Sigmoid colon (tissue), 7 donors: ENCODE results near the gene AMBP. TPM values are rescaled to one million over a fixed set of nuclear protein-coding genes. Genes with fewer than 3 reads are reported as not detected.
"Not testable (repeated sequence)": the region's sequence is repeated elsewhere in the genome, so short reads cannot be mapped to it uniquely, and the experiment has no call there.

Experiments used
- DNase-seq: peaks from one replicate; pipeline ENCODE4 v3.0.0-alpha.2; 2019
- H3K27ac ChIP-seq, 4 donors: fragments of 200-600 bp; sonication (generic); one replicate each; pipeline ENCODE4 v1.5.1; 2016 to 2019; ENCODE audit warnings: mild to moderate bottlenecking in 1 of 4
- H3K27me3 ChIP-seq, 3 donors: fragments of 200-600 bp; sonication (generic); one replicate each; pipeline ENCODE4 v1.5.1; 2019; ENCODE audit warnings: mild to moderate bottlenecking in 1 of 3
- H3K36me3 ChIP-seq, 4 donors: fragments of 200-600 bp; sonication (generic); one replicate each; pipeline ENCODE4 v1.5.1; 2016 to 2019
- H3K4me1 ChIP-seq, 4 donors: fragments of 200-600 bp; sonication (generic); one replicate each; pipeline ENCODE4 v1.5.1; 2017 to 2019
- H3K4me3 ChIP-seq, 4 donors: fragments of 200-600 bp; sonication (generic); one replicate each; pipeline ENCODE4 v1.5.1; 2017 to 2019; ENCODE audit warnings: mild to moderate bottlenecking in 2 of 4, moderate library complexity in 1 of 4
- H3K9me3 ChIP-seq, 4 donors: fragments of 200-600 bp in 3 of 4; sonication (generic) in 3 of 4; one replicate each; pipeline versions ENCODE4 v1.5.1 to v1.6.1; 2013 to 2019
- EP300 ChIP-seq, 4 donors: sonication (generic); formaldehyde crosslinking; IDR thresholded peaks; one replicate each; pipeline ENCODE4 v1.6.1; 2017; ENCODE audit warnings: antibody characterized with exemption in 4 of 4
- POLR2A ChIP-seq, 2 donors: fragments of 450-650 bp; IDR thresholded peaks; one replicate each; pipeline ENCODE4 v1.6.1; 2016; ENCODE audit warnings: antibody characterized with exemption in 2 of 2, mild to moderate bottlenecking in 2 of 2, moderate library complexity in 2 of 2
- POLR2AphosphoS5 ChIP-seq, 4 donors: sonication (generic); formaldehyde crosslinking; IDR thresholded peaks; one replicate each; pipeline ENCODE4 v1.6.1; 2017; ENCODE audit warnings: antibody characterized with exemption in 4 of 4
- WGBS, 2 donors: extraction: QIAGEN DNeasy Blood & Tissue Kit; methylation state at CpG; one replicate each; pipeline ENCODE4 v1.1.7; 2013; 5-methylcytosine and 5-hydroxymethylcytosine counted together
- intact Hi-C: fragments of 100-400 bp; cut with DNase I; formaldehyde crosslinking; loops from one replicate; pipeline ENCODE4 v1.15.1; 2023
- polyA plus RNA-seq, 3 donors: library from polyadenylated mRNA; stranded (reverse); fragments of 200-250 nt; gene quantifications; one replicate each; pipeline ENCODE4 v1.2.3, GENCODE V29; 2013
- total RNA-seq, 4 donors: library from RNA; depleted of rRNA; stranded (reverse); fragments of >200 nt; gene quantifications; one replicate each; pipeline ENCODE4 v1.1.0, GENCODE V29; 2016
- TF ChIP-seq, protein P1 (sequence below), 4 experiments: fragments of 450-650 bp in 3 of 4; fragments of 200-600 bp in 1 of 4; IDR thresholded peaks; one replicate each; pipeline ENCODE4 v1.5.1; 2016 to 2019; ENCODE audit warnings: antibody characterized with exemption in 4 of 4, mild to moderate bottlenecking in 3 of 4, moderate library complexity in 2 of 4
- donor health status: healthy with polysubstance abuse.
- donor health status: Bipolar disorder and iron deficiency.
- donor health status: healthy.

Gene AMBP
- total and polyA plus RNA-seq, 7 donors = 0.66 TPM; not detected in 6

DNA sequence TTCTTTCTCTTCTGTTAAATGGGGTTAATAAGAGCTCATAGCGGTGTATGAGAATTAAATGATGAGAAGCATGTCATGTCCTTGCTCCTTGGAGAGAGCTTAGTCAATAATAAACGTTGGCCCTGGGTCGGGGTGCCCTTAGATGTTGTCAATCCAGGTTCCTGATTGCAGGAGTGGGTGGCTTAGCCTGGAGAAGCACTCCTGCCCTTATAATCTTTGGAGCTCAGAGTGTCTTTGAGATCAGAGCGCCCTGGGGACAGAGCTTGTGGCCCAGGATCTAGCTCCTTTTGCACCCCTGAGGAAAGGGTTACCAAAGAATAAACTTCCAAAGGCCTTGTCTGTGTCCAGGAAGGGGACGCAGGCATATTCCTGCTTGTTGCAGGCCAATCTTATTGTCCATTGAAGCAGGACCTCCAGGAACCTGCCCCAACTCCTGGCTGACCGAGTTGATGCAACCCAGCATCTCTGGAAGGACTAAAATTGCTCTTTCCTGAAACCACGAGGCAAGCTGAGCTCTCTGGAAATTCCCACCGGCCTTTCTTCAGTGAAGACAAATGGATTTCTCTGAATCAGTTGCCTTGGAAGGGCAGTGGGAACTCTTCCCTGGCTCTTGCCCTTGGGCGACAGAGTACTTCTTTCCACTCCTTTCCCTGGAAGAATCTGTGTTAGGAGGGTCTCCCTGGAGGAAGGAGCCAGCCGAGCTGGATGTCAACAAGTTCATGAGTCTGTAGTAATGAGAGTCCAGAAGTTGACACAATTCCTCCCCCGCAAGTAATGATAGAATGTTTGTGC is 6.4 kb upstream of the AMBP start:
- 81 to 84% methylated on average over 11 of the region's 11 CpGs for WGBS, 2 donors
- Histone ChIP-seq H3K36me3 (no peaks in the 10 kb centered on the region), H3K4me1 (no peaks in the 10 kb centered on the region), H3K4me3 (no peak overlapping the region), H3K9me3 (no peaks in the 10 kb centered on the region), H3K27ac (no peak overlapping the region), H3K27me3 (no peaks in the 10 kb centered on the region)
- intact Hi-C loops = no loop called here
- TF ChIP-seq, protein P1, sequence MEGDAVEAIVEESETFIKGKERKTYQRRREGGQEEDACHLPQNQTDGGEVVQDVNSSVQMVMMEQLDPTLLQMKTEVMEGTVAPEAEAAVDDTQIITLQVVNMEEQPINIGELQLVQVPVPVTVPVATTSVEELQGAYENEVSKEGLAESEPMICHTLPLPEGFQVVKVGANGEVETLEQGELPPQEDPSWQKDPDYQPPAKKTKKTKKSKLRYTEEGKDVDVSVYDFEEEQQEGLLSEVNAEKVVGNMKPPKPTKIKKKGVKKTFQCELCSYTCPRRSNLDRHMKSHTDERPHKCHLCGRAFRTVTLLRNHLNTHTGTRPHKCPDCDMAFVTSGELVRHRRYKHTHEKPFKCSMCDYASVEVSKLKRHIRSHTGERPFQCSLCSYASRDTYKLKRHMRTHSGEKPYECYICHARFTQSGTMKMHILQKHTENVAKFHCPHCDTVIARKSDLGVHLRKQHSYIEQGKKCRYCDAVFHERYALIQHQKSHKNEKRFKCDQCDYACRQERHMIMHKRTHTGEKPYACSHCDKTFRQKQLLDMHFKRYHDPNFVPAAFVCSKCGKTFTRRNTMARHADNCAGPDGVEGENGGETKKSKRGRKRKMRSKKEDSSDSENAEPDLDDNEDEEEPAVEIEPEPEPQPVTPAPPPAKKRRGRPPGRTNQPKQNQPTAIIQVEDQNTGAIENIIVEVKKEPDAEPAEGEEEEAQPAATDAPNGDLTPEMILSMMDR (IDR thresholded peaks at IDR 0.05) = no peak
- TF ChIP-seq POLR2A (IDR thresholded peaks at IDR 0.05) (no peak), POLR2AphosphoS5 (IDR thresholded peaks at IDR 0.05) (no peak), EP300 (IDR thresholded peaks at IDR 0.05) (no peak)
- peak; percentile 35 for DNase-seq

DNA sequence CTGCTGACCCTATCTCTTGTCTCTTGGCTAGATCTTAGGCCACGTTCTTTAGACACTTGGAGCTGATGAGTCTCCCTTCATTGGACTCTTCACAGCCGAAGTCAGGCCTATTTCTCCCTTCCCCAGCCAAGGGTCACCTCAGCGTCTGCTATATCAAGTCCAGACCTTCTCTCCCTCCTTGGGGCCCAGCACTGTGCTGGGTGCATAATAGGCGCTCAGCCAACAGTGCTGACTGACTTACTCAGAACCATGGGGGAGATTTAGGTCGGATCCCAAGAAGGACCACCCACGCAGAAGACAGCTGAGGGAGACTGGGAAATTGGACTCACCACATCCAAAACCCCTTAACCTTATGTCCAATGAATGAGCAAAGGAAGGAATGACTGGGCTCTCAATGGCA is 5.6 kb upstream of the AMBP start:
- no peak overlapping the region for H3K4me3 ChIP-seq
- H3K9me3 ChIP-seq = no peaks in the 10 kb centered on the region
- H3K4me1 ChIP-seq = no peaks in the 10 kb centered on the region
- H3K27ac ChIP-seq = no peak overlapping the region
- no peaks in the 10 kb centered on the region for H3K36me3 ChIP-seq
- intact Hi-C loops = loop anchor here (2.0 kb wide), 1 partner anchor 221 kb away; no protein-coding TSS in a partner anchor
- peak; percentile 61 for DNase-seq
- WGBS, 2 donors = 90 to 92% methylated on average over 6 of the region's 6 CpGs
- TF ChIP-seq, protein P1 (IDR thresholded peaks at IDR 0.05) = no peak
- TF ChIP-seq POLR2A (IDR thresholded peaks at IDR 0.05) = no peak
- TF ChIP-seq POLR2AphosphoS5 (IDR thresholded peaks at IDR 0.05) = no peak
- no peak for TF ChIP-seq EP300 (IDR thresholded peaks at IDR 0.05)
- H3K27me3 ChIP-seq = no peaks in the 10 kb centered on the region

DNA sequence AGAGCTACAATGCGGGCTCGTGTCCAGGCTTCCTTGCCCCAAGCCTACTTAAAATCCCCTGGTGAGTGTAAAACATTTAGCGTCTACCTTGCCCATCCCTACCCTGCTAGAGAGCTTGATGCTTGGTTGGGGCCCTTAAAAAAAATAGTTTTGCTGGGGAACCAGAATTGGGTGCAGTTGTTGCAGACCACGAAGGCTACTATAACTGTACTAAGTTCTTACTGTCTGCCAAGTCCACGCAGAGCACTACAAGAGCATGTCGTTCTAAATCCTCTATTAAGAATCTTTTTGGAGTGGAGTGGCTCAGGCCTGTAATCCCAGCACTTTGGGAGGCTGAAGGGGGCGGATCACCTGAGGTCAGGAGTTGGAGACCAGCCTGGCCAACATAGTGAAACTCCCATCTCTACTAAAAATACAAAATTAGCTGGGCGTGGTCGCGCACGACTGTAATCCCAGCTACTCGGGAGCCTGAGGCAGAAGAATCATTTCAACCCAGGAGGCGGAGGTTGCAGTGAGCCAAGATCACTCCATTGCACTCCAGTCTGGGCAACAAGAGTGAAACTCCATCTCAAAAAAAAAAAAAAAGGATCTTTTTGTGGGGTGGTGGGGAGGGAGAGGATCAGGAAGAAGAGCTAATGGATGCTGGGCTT is 4.8 kb upstream of the AMBP start:
- intact Hi-C loops = loop anchor here (1.0 to 2.0 kb wide), 2 partner anchors 207 to 222 kb away; no protein-coding TSS in a partner anchor
- H3K9me3 ChIP-seq, H3K27me3 ChIP-seq, H3K27ac ChIP-seq, H3K36me3 ChIP-seq, H3K4me3 ChIP-seq, DNase-seq, H3K4me1 ChIP-seq: not testable (repeated sequence)
- TF ChIP-seq, protein P1 (IDR thresholded peaks at IDR 0.05) = peak in 1 of 4 experiments; percentile 21
- 28 to 54% methylated on average over 13 of the region's 13 CpGs for WGBS, 2 donors

DNA sequence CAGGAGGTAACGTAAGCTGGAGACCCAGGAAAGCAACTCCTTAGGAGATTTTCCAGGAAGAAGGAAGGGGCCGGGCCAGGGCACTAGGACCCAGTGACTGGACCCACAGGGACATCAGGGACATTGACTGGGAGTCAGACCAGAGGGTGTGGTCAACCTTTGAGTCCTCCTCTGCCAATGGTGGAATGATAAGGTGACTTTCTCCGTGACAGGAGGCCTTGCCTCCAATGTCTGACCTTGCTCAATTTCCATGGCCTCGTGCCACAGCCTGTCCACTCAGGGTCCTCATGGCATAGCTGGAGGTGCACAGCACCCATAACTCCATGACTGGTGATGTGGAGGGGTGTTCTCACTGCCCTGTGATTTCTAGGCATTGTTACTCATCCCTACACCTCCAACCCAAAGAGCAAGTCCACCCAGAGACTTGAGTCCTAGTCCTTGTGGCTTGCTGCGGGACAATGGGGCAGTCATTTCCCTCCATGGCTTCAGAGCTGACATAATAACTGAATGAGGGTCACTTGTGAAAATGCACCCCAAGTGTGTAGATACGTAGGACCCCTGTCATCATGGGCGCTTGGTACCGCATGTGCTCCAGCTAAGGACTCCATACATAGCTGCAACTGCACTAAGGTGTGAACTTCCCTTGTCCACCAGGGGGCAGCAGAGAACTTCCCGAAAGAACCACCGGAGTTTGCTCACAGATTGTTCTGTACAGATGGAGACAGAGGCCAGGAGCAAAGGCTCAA is 4.1 kb upstream of the AMBP start:
- peak; percentile 94 for DNase-seq
- TF ChIP-seq POLR2A (IDR thresholded peaks at IDR 0.05) = no peak
- TF ChIP-seq, protein P1 (IDR thresholded peaks at IDR 0.05) = peak; percentile 51 to 93 (median 85)
- Histone ChIP-seq H3K27me3 (no peaks in the 10 kb centered on the region), H3K36me3 (no peaks in the 10 kb centered on the region), H3K27ac (no peak overlapping the region), H3K4me1 (no peaks in the 10 kb centered on the region), H3K4me3 (no peak overlapping the region), H3K9me3 (no peaks in the 10 kb centered on the region)
- intact Hi-C loops = loop anchor here (1.0 to 2.0 kb wide), 2 partner anchors 208 to 223 kb away; no protein-coding TSS in a partner anchor
- WGBS, 2 donors = 24 to 44% methylated on average over 10 of the region's 10 CpGs
